Thyroid gland (tissue), 4 donors: ENCODE results near the gene TENT4A. TPM values are rescaled to one million over a fixed set of nuclear protein-coding genes. Genes with fewer than 3 reads are reported as not detected.

ENCODE experiments used
- DNase-seq, 2 donors: peaks; one replicate each; pipeline ENCODE4 v3.0.0-alpha.2; 2019
- H3K27ac ChIP-seq, 3 donors: fragments of 200-600 bp; sonication (generic); 1 replicate in 2 of 3; 2 replicates in 1 of 3; pipeline ENCODE4 v1.5.1; 2016 to 2019; ENCODE audit warnings: mild to moderate bottlenecking in 1 of 3, moderate library complexity in 1 of 3
- H3K27me3 ChIP-seq: fragments of 200-600 bp; sonication (generic); one replicate; pipeline ENCODE4 v1.5.1; 2019
- H3K36me3 ChIP-seq, 2 donors: fragments of 200-600 bp; sonication (generic); one replicate each; pipeline ENCODE4 v1.5.1; 2016 to 2019
- H3K4me1 ChIP-seq, 2 donors: fragments of 200-600 bp; sonication (generic); one replicate each; pipeline ENCODE4 v1.5.1; 2017 to 2019
- H3K4me3 ChIP-seq, 3 donors: fragments of 200-600 bp; sonication (generic); replicated peaks in 1 of 3; 1 replicate in 2 of 3; 2 replicates in 1 of 3; pipeline ENCODE4 v1.5.1; 2016; ENCODE audit warnings: mild to moderate bottlenecking in 1 of 3
- H3K9me3 ChIP-seq: fragments of 200-600 bp; sonication (generic); one replicate; pipeline ENCODE4 v1.5.1; 2017
- POLR2A ChIP-seq, 2 donors: fragments of 450-650 bp; IDR thresholded peaks; one replicate each; pipeline ENCODE4 v1.6.1; 2017; ENCODE audit warnings: antibody characterized with exemption in 2 of 2, mild to moderate bottlenecking in 2 of 2, moderate library complexity in 1 of 2
- WGBS, 2 donors: methylation state at CpG; one replicate each; pipeline ENCODE4 v1.1.5; 2017; 5-methylcytosine and 5-hydroxymethylcytosine counted together
- intact Hi-C: fragments of 100-400 bp; cut with DNase I; formaldehyde crosslinking; loops from one replicate; pipeline ENCODE4 v1.15.1; 2023
- total RNA-seq, 4 donors: library from RNA; depleted of rRNA; stranded (reverse); fragments of >200 nt; gene quantifications; one replicate each; pipeline ENCODE4 v1.2.3, GENCODE V29; 2016
- TF ChIP-seq, protein P1 (sequence below), 6 experiments: fragments of 200-600 bp in 3 of 6; fragments of 450-650 bp in 3 of 6; sonication (generic) in 3 of 6; IDR thresholded peaks; one replicate each; pipeline ENCODE4 v1.5.1; 2016 to 2019; ENCODE audit warnings: antibody characterized with exemption in 6 of 6, mild to moderate bottlenecking in 2 of 6, inconsistent platforms in 1 of 6, moderate library complexity in 1 of 6

TENT4A gene
- total RNA-seq, 4 donors from 2014 or later = 19.8 to 41.2 (median 29.4) TPM

DNA sequence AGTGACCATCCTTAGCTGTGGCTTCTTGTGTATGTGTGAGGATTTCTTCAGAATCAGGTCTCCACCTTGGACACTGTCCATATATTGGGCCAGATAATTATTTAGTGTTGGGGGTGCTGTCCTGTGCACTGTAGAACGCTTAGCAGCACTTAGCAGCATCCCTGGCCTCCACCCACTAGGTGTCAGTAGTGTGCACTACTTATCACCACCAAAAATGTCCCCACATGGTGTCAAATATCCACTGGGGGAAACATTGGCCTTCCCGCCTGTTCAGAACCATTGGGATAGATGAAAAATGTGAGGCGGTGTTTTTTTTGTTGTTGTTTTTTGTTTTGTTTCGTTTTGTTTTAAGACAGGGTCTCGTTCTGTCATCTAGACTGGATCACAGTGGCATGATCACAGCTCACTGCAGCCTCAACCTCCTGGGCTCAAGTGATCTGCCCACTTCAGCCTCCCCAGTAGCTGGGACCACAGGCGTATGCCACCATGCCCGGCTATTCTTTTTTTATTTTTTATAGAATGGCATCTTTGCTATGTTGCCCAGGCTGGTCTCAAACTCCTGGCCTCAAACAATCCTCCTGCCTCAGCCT is 67.7 kb downstream of the TENT4A start:
- H3K27me3 ChIP-seq = no peaks in the 10 kb centered on the region
- intact Hi-C loops = no loop called here
- 93 to 95% methylated on average over 7 of the region's 7 CpGs for WGBS, 2 donors
- no peaks in the 10 kb centered on the region for H3K9me3 ChIP-seq
- H3K27ac ChIP-seq = no peak overlapping the region
- peak in 1 of 2 donors; percentile 22 for DNase-seq
- TF ChIP-seq POLR2A (IDR thresholded peaks at IDR 0.05) = no peak
- TF ChIP-seq, protein P1, sequence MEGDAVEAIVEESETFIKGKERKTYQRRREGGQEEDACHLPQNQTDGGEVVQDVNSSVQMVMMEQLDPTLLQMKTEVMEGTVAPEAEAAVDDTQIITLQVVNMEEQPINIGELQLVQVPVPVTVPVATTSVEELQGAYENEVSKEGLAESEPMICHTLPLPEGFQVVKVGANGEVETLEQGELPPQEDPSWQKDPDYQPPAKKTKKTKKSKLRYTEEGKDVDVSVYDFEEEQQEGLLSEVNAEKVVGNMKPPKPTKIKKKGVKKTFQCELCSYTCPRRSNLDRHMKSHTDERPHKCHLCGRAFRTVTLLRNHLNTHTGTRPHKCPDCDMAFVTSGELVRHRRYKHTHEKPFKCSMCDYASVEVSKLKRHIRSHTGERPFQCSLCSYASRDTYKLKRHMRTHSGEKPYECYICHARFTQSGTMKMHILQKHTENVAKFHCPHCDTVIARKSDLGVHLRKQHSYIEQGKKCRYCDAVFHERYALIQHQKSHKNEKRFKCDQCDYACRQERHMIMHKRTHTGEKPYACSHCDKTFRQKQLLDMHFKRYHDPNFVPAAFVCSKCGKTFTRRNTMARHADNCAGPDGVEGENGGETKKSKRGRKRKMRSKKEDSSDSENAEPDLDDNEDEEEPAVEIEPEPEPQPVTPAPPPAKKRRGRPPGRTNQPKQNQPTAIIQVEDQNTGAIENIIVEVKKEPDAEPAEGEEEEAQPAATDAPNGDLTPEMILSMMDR (IDR thresholded peaks at IDR 0.05) = peak in 1 of 6 experiments; percentile 46
- H3K4me1 ChIP-seq = no peaks in the 10 kb centered on the region
- no peaks in the 10 kb centered on the region for H3K36me3 ChIP-seq
- H3K4me3 ChIP-seq = no peak overlapping the region

GRCh38 chr5:6781716-6782115 is 68.5 kb downstream of the TENT4A start:
- WGBS, 2 donors = 91 to 92% methylated on average over 3 of the region's 3 CpGs
- Histone ChIP-seq H3K27me3 (no peaks in the 10 kb centered on the region), H3K4me1 (no peaks in the 10 kb centered on the region), H3K36me3 (no peaks in the 10 kb centered on the region), H3K27ac (no peak overlapping the region), H3K4me3 (no peak overlapping the region), H3K9me3 (no peaks in the 10 kb centered on the region)
- no peak for DNase-seq
- TF ChIP-seq, protein P1 (IDR thresholded peaks at IDR 0.05) = no peak
- TF ChIP-seq POLR2A (IDR thresholded peaks at IDR 0.05) = no peak
- intact Hi-C loops = no loop called here

GRCh38 chr5:6783787-6784186 is 70.6 kb downstream of the TENT4A start:
- Histone ChIP-seq H3K9me3 (no peaks in the 10 kb centered on the region), H3K27ac (no peak overlapping the region), H3K4me1 (no peaks in the 10 kb centered on the region), H3K36me3 (no peaks in the 10 kb centered on the region), H3K27me3 (no peaks in the 10 kb centered on the region), H3K4me3 (no peak overlapping the region)
- WGBS, 2 donors = 92% methylated on average over 2 of the region's 2 CpGs
- DNase-seq = no peak
- TF ChIP-seq, protein P1 (IDR thresholded peaks at IDR 0.05) = no peak
- TF ChIP-seq POLR2A (IDR thresholded peaks at IDR 0.05) = no peak
- intact Hi-C loops = no loop called here

DNA sequence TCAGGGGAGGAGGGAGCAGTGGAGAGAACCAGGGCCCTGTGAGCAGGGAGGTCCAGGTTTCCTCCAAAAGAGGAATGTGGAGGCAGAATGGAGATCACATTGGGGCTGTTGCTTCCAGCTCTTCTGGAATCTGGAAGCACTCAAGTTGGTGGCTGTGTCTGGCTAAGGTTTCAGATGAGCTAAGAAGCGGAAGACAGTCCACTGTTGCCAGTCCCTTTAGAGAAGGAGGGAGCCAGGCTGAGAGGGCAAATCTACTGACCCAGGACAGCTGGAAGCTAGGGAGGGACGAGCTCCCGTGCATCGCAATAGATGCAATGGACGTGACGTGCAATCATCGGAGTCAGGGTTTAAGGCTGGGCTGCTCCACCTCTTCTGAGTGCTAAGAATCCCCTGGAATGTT is 71.2 kb downstream of the TENT4A start:
- no peaks in the 10 kb centered on the region for H3K9me3 ChIP-seq
- H3K36me3 ChIP-seq = no peaks in the 10 kb centered on the region
- no peak for TF ChIP-seq POLR2A (IDR thresholded peaks at IDR 0.05)
- TF ChIP-seq, protein P1 (IDR thresholded peaks at IDR 0.05) = no peak
- no peak for DNase-seq
- no peaks in the 10 kb centered on the region for H3K4me1 ChIP-seq
- H3K27ac ChIP-seq = no peak overlapping the region
- H3K27me3 ChIP-seq = no peaks in the 10 kb centered on the region
- intact Hi-C loops = no loop called here
- H3K4me3 ChIP-seq = no peak overlapping the region
- WGBS, 2 donors = 87 to 89% methylated on average over 7 of the region's 7 CpGs

DNA sequence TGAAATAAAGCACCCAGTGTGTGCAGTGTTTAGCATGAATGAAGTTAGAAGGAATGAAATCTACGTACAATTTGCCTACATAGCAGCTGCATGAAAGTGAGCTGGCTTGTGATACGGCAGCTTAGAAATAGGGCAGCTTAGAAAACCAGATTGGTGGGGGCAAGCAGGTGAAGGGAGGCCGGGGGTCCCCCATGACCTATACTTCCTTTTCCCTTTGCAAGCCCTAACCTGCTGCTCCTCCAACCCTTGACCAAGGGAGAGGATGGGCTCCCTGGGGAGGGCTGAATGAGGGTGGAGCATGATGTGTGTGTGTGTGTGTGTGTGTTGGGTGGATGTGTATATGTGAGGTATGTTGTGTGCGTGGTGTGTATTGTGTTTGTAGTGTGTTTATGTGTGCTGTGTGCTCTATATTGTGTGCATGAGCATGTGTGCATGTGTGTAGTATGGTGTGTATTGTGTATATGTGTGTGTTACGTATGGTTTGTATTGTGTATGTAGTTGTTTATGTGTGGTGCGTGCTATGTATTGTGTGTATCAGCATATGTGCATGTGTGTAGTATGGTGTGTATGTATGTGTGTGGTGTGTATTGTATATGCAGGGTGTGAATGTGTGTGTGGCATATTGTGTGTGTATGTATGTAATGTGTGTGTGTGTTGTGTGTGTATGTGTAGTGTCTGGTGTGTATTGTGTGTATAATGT is 72.1 kb downstream of the TENT4A start:
- WGBS, 2 donors = 83 to 93% methylated on average over 6 of the region's 6 CpGs
- intact Hi-C loops = no loop called here
- no peaks in the 10 kb centered on the region for H3K4me1 ChIP-seq
- no peak for DNase-seq
- H3K4me3 ChIP-seq = no peak overlapping the region
- H3K27ac ChIP-seq = no peak overlapping the region
- no peaks in the 10 kb centered on the region for H3K9me3 ChIP-seq
- no peaks in the 10 kb centered on the region for H3K36me3 ChIP-seq
- H3K27me3 ChIP-seq = no peaks in the 10 kb centered on the region
- no peak for TF ChIP-seq POLR2A (IDR thresholded peaks at IDR 0.05)
- TF ChIP-seq, protein P1 (IDR thresholded peaks at IDR 0.05) = no peak
